Uterus (tissue), 2 donors: ENCODE measurements around the gene SEMA3D.

Experiments
- POLR2A ChIP-seq, 2 donors: fragments of 450-650 bp; IDR thresholded peaks; one replicate each; pipeline ENCODE4 v1.6.1; 2016; ENCODE audit warnings: antibody characterized with exemption in 2 of 2, mild to moderate bottlenecking in 1 of 2, moderate library complexity in 1 of 2
- TF ChIP-seq, protein P1 (sequence below), 4 experiments: fragments of 200-600 bp in 2 of 4; fragments of 450-650 bp in 2 of 4; sonication (generic) in 2 of 4; IDR thresholded peaks; one replicate each; pipeline ENCODE4 v1.5.1; 2016 to 2019; ENCODE audit warnings: antibody characterized with exemption in 4 of 4, mild to moderate bottlenecking in 2 of 4, moderate library complexity in 1 of 4

GRCh38 chr7:85094046-85094725 is 92.7 kb downstream of the SEMA3D start:
- TF ChIP-seq, protein P1, sequence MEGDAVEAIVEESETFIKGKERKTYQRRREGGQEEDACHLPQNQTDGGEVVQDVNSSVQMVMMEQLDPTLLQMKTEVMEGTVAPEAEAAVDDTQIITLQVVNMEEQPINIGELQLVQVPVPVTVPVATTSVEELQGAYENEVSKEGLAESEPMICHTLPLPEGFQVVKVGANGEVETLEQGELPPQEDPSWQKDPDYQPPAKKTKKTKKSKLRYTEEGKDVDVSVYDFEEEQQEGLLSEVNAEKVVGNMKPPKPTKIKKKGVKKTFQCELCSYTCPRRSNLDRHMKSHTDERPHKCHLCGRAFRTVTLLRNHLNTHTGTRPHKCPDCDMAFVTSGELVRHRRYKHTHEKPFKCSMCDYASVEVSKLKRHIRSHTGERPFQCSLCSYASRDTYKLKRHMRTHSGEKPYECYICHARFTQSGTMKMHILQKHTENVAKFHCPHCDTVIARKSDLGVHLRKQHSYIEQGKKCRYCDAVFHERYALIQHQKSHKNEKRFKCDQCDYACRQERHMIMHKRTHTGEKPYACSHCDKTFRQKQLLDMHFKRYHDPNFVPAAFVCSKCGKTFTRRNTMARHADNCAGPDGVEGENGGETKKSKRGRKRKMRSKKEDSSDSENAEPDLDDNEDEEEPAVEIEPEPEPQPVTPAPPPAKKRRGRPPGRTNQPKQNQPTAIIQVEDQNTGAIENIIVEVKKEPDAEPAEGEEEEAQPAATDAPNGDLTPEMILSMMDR (IDR thresholded peaks at IDR 0.05) = no peak
- TF ChIP-seq POLR2A (IDR thresholded peaks at IDR 0.05) = no peak
